GM23338 (cell line): ENCODE measurements around the gene ANAPC2. TPM values are rescaled to one million over a fixed set of nuclear protein-coding genes. Genes with fewer than 3 reads are reported as not detected.
A peak's percentile ranks its signal among the peaks of the same experiment; 100 is the strongest.

Source experiments
- ATAC-seq: fragments of 200-7000 bp; cut with Tn5 transposase; 3 replicates; pipeline ENCODE4 v1.9.1; 2020
- DNase-seq: peaks from one replicate; pipeline ENCODE4 v3.0.0-alpha.2; 2015; ENCODE audit warnings: low spot score
- H2AFZ ChIP-seq: fragments of 200-600 bp; sonication (generic); 2 replicates; pipeline ENCODE4 v1.8.0; 2016; ENCODE audit warnings: antibody characterized with exemption, mild to moderate bottlenecking, moderate library complexity
- H3F3A ChIP-seq: fragments of 200-600 bp; sonication (generic); replicated peaks from 2 replicates; pipeline ENCODE4 v1.8.0; 2017; ENCODE audit warnings: antibody characterized with exemption, mixed run types, low read depth
- H3K27ac ChIP-seq: fragments of 200-600 bp; sonication (generic); 2 replicates; pipeline ENCODE4 v1.6.1; 2016; ENCODE audit warnings: low read depth
- H3K27me3 ChIP-seq: fragments of 200-600 bp; sonication (generic); 2 replicates; pipeline ENCODE4 v1.8.0; 2016; ENCODE audit warnings: mild to moderate bottlenecking, mixed run types, moderate library complexity; ENCODE audit not compliant: insufficient read depth
- H3K36me3 ChIP-seq: fragments of 200-600 bp; sonication (generic); 2 replicates; pipeline ENCODE4 v1.8.0; 2016; ENCODE audit warnings: mild to moderate bottlenecking; ENCODE audit not compliant: insufficient read depth
- H3K4me1 ChIP-seq: fragments of 200-600 bp; sonication (generic); 2 replicates; pipeline ENCODE4 v1.8.0; 2016; ENCODE audit warnings: mild to moderate bottlenecking, moderate library complexity; ENCODE audit not compliant: insufficient read depth
- H3K4me2 ChIP-seq: fragments of 200-600 bp; sonication (generic); 2 replicates; pipeline ENCODE4 v1.7.1; 2017; ENCODE audit warnings: mixed run types
- H3K4me3 ChIP-seq: fragments of 200-600 bp; sonication (generic); 2 replicates; pipeline ENCODE4 v1.6.1; 2016; ENCODE audit warnings: mixed run types
- H3K79me2 ChIP-seq: fragments of 200-600 bp; sonication (generic); replicated peaks from 2 replicates; pipeline ENCODE4 v1.8.0; 2017; ENCODE audit warnings: mild to moderate bottlenecking; ENCODE audit not compliant: insufficient read depth
- H3K9me2 ChIP-seq: fragments of 200-600 bp; sonication (generic); 2 replicates; pipeline ENCODE4 v1.8.0; 2017; ENCODE audit not compliant: insufficient read depth
- H4K20me1 ChIP-seq: fragments of 200-600 bp; sonication (generic); replicated peaks from 2 replicates; pipeline ENCODE4 v1.8.0; 2017; ENCODE audit warnings: mild to moderate bottlenecking; ENCODE audit not compliant: insufficient read depth
- H3K27ac Mint-ChIP-seq: 2 replicates; pipeline ENCODE4 v1.8.0; 2020; ENCODE audit warnings: inconsistent platforms, mild to moderate bottlenecking, moderate library complexity, mixed read lengths
- H3K27me3 Mint-ChIP-seq: 3 replicates; pipeline ENCODE4 v1.8.0; 2022; ENCODE audit warnings: low read depth, mild to moderate bottlenecking, moderate library complexity, mixed read lengths, inconsistent platforms; ENCODE audit not compliant: insufficient read depth, poor library complexity
- H3K36me3 Mint-ChIP-seq: 3 replicates; pipeline ENCODE4 v1.8.0; 2021; ENCODE audit warnings: low read depth, mild to moderate bottlenecking, inconsistent platforms, moderate library complexity, mixed read lengths
- H3K4me1 Mint-ChIP-seq: 3 replicates; pipeline ENCODE4 v1.8.0; 2020; ENCODE audit warnings: mild to moderate bottlenecking, inconsistent platforms, mixed read lengths
- H3K4me3 Mint-ChIP-seq: 3 replicates; pipeline ENCODE4 v1.8.0; 2021; ENCODE audit warnings: moderate library complexity, mild to moderate bottlenecking, inconsistent platforms, mixed read lengths
- H3K9me3 Mint-ChIP-seq: 3 replicates; pipeline ENCODE4 v1.8.0; 2020; ENCODE audit warnings: moderate library complexity, mild to moderate bottlenecking, inconsistent platforms, mixed read lengths
- CTCF ChIP-seq, 2 experiments: fragments of 200-600 bp in 1 of 2; sonication (generic) in 1 of 2; conservative IDR thresholded peaks; 2 replicates each; pipeline versions ENCODE4 v1.5.1 to v1.6.1; 2016 to 2017; ENCODE audit warnings: antibody characterized with exemption in 2 of 2, low read depth in 2 of 2, mild to moderate bottlenecking in 2 of 2, moderate library complexity in 1 of 2
- NANOG ChIP-seq: IDR thresholded peaks from 2 replicates; pipeline ENCODE4 v1.6.1; 2016; ENCODE audit warnings: antibody characterized with exemption, borderline replicate concordance
- POLR2AphosphoS5 ChIP-seq: IDR thresholded peaks from 2 replicates; pipeline ENCODE4 v1.6.1; 2016; ENCODE audit warnings: antibody characterized with exemption, low read depth
- ZNF114 ChIP-seq: fragments of 250-450 bp; sonication (Bioruptor Pico); IDR thresholded peaks from 2 replicates; pipeline ENCODE4 v1.5.0; 2020; ENCODE audit warnings: mild to moderate bottlenecking, moderate library complexity
- ZNF331 ChIP-seq: fragments of 250-450 bp; sonication (Bioruptor Pico); IDR thresholded peaks from 2 replicates; pipeline ENCODE4 v1.5.0; 2020; ENCODE audit warnings: low read depth, mild to moderate bottlenecking, moderate library complexity
- ZNF462 ChIP-seq: fragments of 250-450 bp; sonication (Bioruptor Pico); IDR thresholded peaks from 2 replicates; pipeline ENCODE4 v1.5.0; 2020; ENCODE audit warnings: mild to moderate bottlenecking, moderate library complexity
- polyA plus RNA-seq: library from polyadenylated mRNA; unstranded; fragments of >200 nt; fragmentation: Nextera tagmentation; extraction: Ambion mirVana; gene quantifications from 2 replicates; pipeline ENCODE4 v1.2.1, GENCODE V29; 2016
- total RNA-seq: library from RNA; depleted of rRNA; stranded (reverse); fragments of >200 nt; shearing (Covaris generic); gene quantifications from 2 replicates; pipeline ENCODE4 v1.2.3, GENCODE V29; 2014
- TF ChIP-seq, protein P1 (sequence below): IDR thresholded peaks from 2 replicates; pipeline ENCODE4 v1.6.1; 2016; ENCODE audit warnings: antibody characterized with exemption

Gene ANAPC2
- total and polyA plus RNA-seq, 2 experiments from 2014 or later, result 16.4 to 42.9 TPM

- H3K27me3 ChIP-seq, result no peaks in the 10 kb centered on the region
- H3F3A ChIP-seq, result 0 out of 2 replicates have a peak, but pooled peaks cover 4% of the 10 kb centered on the region
- no peak for ATAC-seq
- no peak overlapping the region for H2AFZ ChIP-seq
- Mint-ChIP-seq H3K4me1 (peaks cover 9% of the 10 kb centered on the region), H3K36me3 (peaks cover 26% of the 10 kb centered on the region), H3K27me3 (peaks cover 13% of the 10 kb centered on the region), H3K4me3 (peak overlapping the region; percentile 91; the same call in 2 of the 3 replicates), H3K9me3 (no peaks in the 10 kb centered on the region), H3K27ac (no peak overlapping the region)
- H3K36me3 ChIP-seq, result no peaks in the 10 kb centered on the region
- H3K4me3 ChIP-seq, result no peak overlapping the region
- H4K20me1 ChIP-seq, result 0 out of 2 replicates have a peak, but pooled peaks cover 5% of the 10 kb centered on the region
- DNase-seq, result no peak
- peaks cover 13% of the 10 kb centered on the region for H3K4me1 ChIP-seq
- peaks cover 25% of the 10 kb centered on the region for H3K79me2 ChIP-seq
- H3K27ac ChIP-seq, result no peak overlapping the region
- H3K4me2 ChIP-seq, result no peak overlapping the region
- TF ChIP-seq ZNF331 (CRISPR knock-in tag) (no peak), CTCF (conservative IDR thresholded peaks at IDR 0.05; ENCODE audit: low read depth in 2 of 2) (no peak)
- TF ChIP-seq, protein P1, sequence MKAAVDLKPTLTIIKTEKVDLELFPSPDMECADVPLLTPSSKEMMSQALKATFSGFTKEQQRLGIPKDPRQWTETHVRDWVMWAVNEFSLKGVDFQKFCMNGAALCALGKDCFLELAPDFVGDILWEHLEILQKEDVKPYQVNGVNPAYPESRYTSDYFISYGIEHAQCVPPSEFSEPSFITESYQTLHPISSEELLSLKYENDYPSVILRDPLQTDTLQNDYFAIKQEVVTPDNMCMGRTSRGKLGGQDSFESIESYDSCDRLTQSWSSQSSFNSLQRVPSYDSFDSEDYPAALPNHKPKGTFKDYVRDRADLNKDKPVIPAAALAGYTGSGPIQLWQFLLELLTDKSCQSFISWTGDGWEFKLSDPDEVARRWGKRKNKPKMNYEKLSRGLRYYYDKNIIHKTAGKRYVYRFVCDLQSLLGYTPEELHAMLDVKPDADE, result no peak
- no peaks in the 10 kb centered on the region for H3K9me2 ChIP-seq
Measured at GRCh38 chr9:137186385-137186784, 2.0 kb downstream of the ANAPC2 start.

DNA sequence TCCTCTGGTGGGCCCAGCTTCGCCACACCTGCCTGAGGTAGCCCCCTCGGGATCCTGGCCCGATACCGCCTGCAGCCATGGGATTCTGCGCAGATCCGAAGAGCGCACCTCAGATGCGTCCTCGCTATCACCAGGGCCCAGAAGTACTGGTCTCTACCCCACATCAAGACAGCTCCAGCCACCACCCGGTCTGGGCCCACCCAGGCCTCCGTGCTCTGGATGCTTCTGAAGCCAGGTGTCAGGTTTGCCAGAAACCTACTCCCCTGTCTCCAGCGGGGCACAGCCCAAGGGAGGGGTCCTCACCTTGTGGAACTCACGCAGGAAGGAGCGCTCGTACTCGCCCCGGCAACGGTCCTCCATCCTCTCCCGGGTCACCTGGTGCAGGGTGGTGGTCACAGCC lies 2.4 kb downstream of the ANAPC2 start:
- ATAC-seq, result no peak
- Mint-ChIP-seq H3K27me3 (peaks cover 13% of the 10 kb centered on the region), H3K9me3 (no peaks in the 10 kb centered on the region), H3K4me3 (no peak overlapping the region; the same call in 2 of the 3 replicates), H3K4me1 (peaks cover 9% of the 10 kb centered on the region), H3K36me3 (peaks cover 26% of the 10 kb centered on the region), H3K27ac (no peak overlapping the region)
- no peaks in the 10 kb centered on the region for H3K27me3 ChIP-seq
- H3K9me2 ChIP-seq, result no peaks in the 10 kb centered on the region
- no peak overlapping the region for H3K4me3 ChIP-seq
- no peak overlapping the region for H3K27ac ChIP-seq
- 0 out of 2 replicates have a peak, but pooled peaks cover 4% of the 10 kb centered on the region for H3F3A ChIP-seq
- no peak overlapping the region for H2AFZ ChIP-seq
- H3K4me2 ChIP-seq, result no peak overlapping the region
- no peak for DNase-seq
- 0 out of 2 replicates have a peak, but pooled peaks cover 5% of the 10 kb centered on the region for H4K20me1 ChIP-seq
- no peaks in the 10 kb centered on the region for H3K36me3 ChIP-seq
- H3K79me2 ChIP-seq, result peaks cover 25% of the 10 kb centered on the region
- peaks cover 13% of the 10 kb centered on the region for H3K4me1 ChIP-seq
- TF ChIP-seq POLR2AphosphoS5 (no peak), ZNF462 (CRISPR knock-in tag) (no peak), ZNF114 (CRISPR knock-in tag) (no peak), NANOG (no peak)
- TF ChIP-seq, protein P1, result no peak
